Upper lobe of left lung (tissue), 4 donors: Measurements from ENCODE around the gene CADPS.

ENCODE experiments used
- POLR2AphosphoS5 ChIP-seq, 2 donors: sonication (generic); formaldehyde crosslinking; IDR thresholded peaks; one replicate each; pipeline ENCODE4 v1.5.1; 2017; ENCODE audit warnings: antibody characterized with exemption in 2 of 2
- TF ChIP-seq, protein P1 (sequence below), 6 experiments: fragments of 450-650 bp in 4 of 6; fragments of 200-600 bp in 2 of 6; sonication (generic) in 2 of 6; IDR thresholded peaks; one replicate each; pipeline ENCODE4 v1.5.1; 2016 to 2019; ENCODE audit warnings: antibody characterized with exemption in 6 of 6

DNA sequence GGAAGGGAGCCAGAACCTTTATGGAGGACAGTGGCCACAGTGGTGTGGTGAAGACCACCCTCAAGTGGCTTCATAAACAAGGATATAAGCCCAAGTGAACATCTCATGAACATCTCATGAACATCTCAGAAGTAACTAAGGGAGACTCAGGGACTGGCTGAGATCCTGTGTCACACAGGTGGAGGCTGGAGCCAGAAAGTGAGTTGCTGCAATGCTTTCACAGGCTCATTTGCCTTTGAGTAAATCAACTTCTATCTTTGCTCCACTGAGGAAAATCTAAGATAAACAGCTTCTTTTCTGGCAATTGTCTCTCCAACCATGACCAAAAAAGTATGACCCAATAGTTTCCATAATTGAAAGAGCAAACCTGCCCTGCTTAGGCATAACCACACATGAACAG lies 152.9 kb downstream of the CADPS start:
- TF ChIP-seq, protein P1, sequence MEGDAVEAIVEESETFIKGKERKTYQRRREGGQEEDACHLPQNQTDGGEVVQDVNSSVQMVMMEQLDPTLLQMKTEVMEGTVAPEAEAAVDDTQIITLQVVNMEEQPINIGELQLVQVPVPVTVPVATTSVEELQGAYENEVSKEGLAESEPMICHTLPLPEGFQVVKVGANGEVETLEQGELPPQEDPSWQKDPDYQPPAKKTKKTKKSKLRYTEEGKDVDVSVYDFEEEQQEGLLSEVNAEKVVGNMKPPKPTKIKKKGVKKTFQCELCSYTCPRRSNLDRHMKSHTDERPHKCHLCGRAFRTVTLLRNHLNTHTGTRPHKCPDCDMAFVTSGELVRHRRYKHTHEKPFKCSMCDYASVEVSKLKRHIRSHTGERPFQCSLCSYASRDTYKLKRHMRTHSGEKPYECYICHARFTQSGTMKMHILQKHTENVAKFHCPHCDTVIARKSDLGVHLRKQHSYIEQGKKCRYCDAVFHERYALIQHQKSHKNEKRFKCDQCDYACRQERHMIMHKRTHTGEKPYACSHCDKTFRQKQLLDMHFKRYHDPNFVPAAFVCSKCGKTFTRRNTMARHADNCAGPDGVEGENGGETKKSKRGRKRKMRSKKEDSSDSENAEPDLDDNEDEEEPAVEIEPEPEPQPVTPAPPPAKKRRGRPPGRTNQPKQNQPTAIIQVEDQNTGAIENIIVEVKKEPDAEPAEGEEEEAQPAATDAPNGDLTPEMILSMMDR (IDR thresholded peaks at IDR 0.05) = no peak
- no peak for TF ChIP-seq POLR2AphosphoS5 (IDR thresholded peaks at IDR 0.05)
